ENCODE data around the gene EFCAB12.

DNA sequence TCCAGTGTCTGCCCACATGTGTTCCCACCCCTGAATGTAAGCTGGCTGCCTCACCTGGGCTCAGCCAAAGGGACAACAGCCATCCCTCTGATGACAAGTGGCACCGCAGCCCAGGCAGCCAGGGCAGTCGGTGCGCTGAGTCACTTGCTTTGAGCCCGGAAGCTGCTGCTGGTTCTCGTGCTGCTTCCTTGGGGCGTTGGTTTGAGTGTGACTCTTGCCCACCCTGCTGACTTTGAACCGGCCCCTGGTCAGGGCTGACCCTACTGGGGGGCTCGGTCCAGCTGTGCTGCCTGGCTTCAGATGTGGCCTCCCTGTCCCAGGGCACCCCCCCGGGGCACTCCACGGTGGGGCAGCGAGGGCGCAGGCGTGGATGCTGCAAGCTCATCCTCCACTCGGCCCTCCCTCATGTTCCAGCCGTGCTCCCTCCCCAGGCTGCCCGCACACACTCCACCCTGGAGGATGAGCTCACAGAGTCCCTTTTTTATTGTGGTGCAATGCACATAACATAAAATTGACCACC lies 62.1 kb downstream of the EFCAB12 start:
- TF ChIP-seq POU5F1 (IDR thresholded peaks at IDR 0.05; ENCODE audit: low read depth, low read length) (no peak), EZH2 (IDR thresholded peaks at IDR 0.05; ENCODE audit: low read depth, low read length, severe bottlenecking) (no peak), TCF12 (IDR thresholded peaks at IDR 0.05; ENCODE audit: low read depth, low read length) (no peak), CHD2 (IDR thresholded peaks at IDR 0.05; ENCODE audit: low read length) (no peak), MAFK (IDR thresholded peaks at IDR 0.05; ENCODE audit: low read depth, low read length) (no peak)
- TF ChIP-seq, protein P1, sequence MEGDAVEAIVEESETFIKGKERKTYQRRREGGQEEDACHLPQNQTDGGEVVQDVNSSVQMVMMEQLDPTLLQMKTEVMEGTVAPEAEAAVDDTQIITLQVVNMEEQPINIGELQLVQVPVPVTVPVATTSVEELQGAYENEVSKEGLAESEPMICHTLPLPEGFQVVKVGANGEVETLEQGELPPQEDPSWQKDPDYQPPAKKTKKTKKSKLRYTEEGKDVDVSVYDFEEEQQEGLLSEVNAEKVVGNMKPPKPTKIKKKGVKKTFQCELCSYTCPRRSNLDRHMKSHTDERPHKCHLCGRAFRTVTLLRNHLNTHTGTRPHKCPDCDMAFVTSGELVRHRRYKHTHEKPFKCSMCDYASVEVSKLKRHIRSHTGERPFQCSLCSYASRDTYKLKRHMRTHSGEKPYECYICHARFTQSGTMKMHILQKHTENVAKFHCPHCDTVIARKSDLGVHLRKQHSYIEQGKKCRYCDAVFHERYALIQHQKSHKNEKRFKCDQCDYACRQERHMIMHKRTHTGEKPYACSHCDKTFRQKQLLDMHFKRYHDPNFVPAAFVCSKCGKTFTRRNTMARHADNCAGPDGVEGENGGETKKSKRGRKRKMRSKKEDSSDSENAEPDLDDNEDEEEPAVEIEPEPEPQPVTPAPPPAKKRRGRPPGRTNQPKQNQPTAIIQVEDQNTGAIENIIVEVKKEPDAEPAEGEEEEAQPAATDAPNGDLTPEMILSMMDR (IDR thresholded peaks at IDR 0.05; ENCODE audit: control extremely low read depth in 1 of 3, insufficient read depth in 1 of 3, low read depth in 1 of 3, low read length in 3 of 3): no peak

Measured in H1 (cell line).